Measurements from ENCODE around the gene ZNF511. TPM values are rescaled to one million over a fixed set of nuclear protein-coding genes. Genes with fewer than 3 reads are reported as not detected.

ZNF511 gene
- total RNA-seq, 1 experiment from 2014 or later: 49.0 TPM

GRCh38 chr10:133260895-133261725 lies 47.6 kb upstream of the ZNF511 start:
- no TSS peak for BruUV-seq (replicated peaks)
- H4K20me1 ChIP-seq (ENCODE audit: insufficient read depth): no peaks in the 10 kb centered on the region
- peak overlapping the region; percentile 95 for H3K27ac ChIP-seq (ENCODE audit: low read depth, low read length)
- ChIA-PET CTCF (no interaction called here), RAD21 (ENCODE audit: low non-redundant PET in 1 of 2, low total read pairs in 2 of 2, uncharacterized antibody in 2 of 2, unreplicated experiment in 2 of 2) (interaction anchor here in 1 of 2 experiments (0.5 kb wide), 1 partner anchor 319 kb away, joined by 3 read pairs; the partner anchor contains the start of gene CFAP46), POLR2A (no interaction called here)
- no peaks in the 10 kb centered on the region for H3K9me2 ChIP-seq (ENCODE audit: insufficient read depth)
- DNase-seq (ENCODE audit: low read depth, low spot score): no peak
- TF ChIP-seq ELF1 (IDR thresholded peaks at IDR 0.05; ENCODE audit: borderline replicate concordance, low read depth): no peak
- TF ChIP-seq ZFX (IDR thresholded peaks at IDR 0.05): peak; percentile 67
- peak; percentile 55 for TF ChIP-seq MAX (IDR thresholded peaks at IDR 0.05)
- peak; percentile 52 for ATAC-seq
- H3K9me3 ChIP-seq (ENCODE audit: control insufficient read depth in 1 of 2, insufficient read depth in 1 of 2, low read depth in 1 of 2, low read length in 2 of 2): no peaks in the 10 kb centered on the region
- no peaks in the 10 kb centered on the region for H3K36me3 ChIP-seq (ENCODE audit: control insufficient read depth in 1 of 2, insufficient read depth in 2 of 2, low read length in 2 of 2)
- H3K9ac ChIP-seq (ENCODE audit: low read length): peak overlapping the region; percentile 79
- peak overlapping the region; percentile 51 to 60 for H3K4me3 ChIP-seq (replicated peaks in 1 of 2; ENCODE audit: low read depth in 1 of 2, low read length in 2 of 2)
- H3K4me2 ChIP-seq (ENCODE audit: low read length): peak overlapping the region; percentile 85
- H3K4me1 ChIP-seq (ENCODE audit: control insufficient read depth in 1 of 2, insufficient read depth in 2 of 2, low read length in 2 of 2): peaks cover 40 to 54% of the 10 kb centered on the region in 2 experiments
- intact Hi-C loops (cut with micrococcal nuclease): no loop called here
- H3K27me3 ChIP-seq (ENCODE audit: insufficient read depth, low read length): no peaks in the 10 kb centered on the region
- no peak overlapping the region for H2AFZ ChIP-seq (ENCODE audit: low read depth, low read length, poor library complexity, severe bottlenecking)
- H3K79me2 ChIP-seq (ENCODE audit: insufficient read depth, low read length): no peaks in the 10 kb centered on the region

- no peaks in the 10 kb centered on the region for H3K27me3 ChIP-seq (ENCODE audit: insufficient read depth, low read length)
- intact Hi-C loops (cut with micrococcal nuclease): no loop called here
- peaks cover 40 to 54% of the 10 kb centered on the region in 2 experiments for H3K4me1 ChIP-seq (ENCODE audit: control insufficient read depth in 1 of 2, insufficient read depth in 2 of 2, low read length in 2 of 2)
- no TSS peak for BruUV-seq (replicated peaks)
- ChIA-PET POLR2A (no interaction called here), CTCF (no interaction called here), RAD21 (ENCODE audit: low non-redundant PET in 1 of 2, low total read pairs in 2 of 2, uncharacterized antibody in 2 of 2, unreplicated experiment in 2 of 2) (interaction anchor here in 1 of 2 experiments (0.5 kb wide), 1 partner anchor 319 kb away, joined by 3 read pairs; the partner anchor contains the start of gene CFAP46)
- H3K79me2 ChIP-seq (ENCODE audit: insufficient read depth, low read length): no peaks in the 10 kb centered on the region
- TF ChIP-seq POLR2AphosphoS5 (IDR thresholded peaks at IDR 0.05; ENCODE audit: low read depth, low read length): 0 out of 2 replicates have a peak, but pooled peaks have one; percentile 24
- no peak for TF ChIP-seq EGR1 (IDR thresholded peaks at IDR 0.05; ENCODE audit: low read depth)
- TF ChIP-seq ZFX (IDR thresholded peaks at IDR 0.05): peak; percentile 47; the same call in 1 of the 2 replicates
- peak; percentile 27; the same call in 1 of the 2 replicates for TF ChIP-seq MAX (IDR thresholded peaks at IDR 0.05)
- no peak for TF ChIP-seq ZNF274 (IDR thresholded peaks at IDR 0.05; ENCODE audit: low read depth, low read length)
- H3K9me2 ChIP-seq (ENCODE audit: insufficient read depth): no peaks in the 10 kb centered on the region
- H3K9me3 ChIP-seq (ENCODE audit: control insufficient read depth in 1 of 2, insufficient read depth in 1 of 2, low read depth in 1 of 2, low read length in 2 of 2): no peaks in the 10 kb centered on the region
- H2AFZ ChIP-seq (ENCODE audit: low read depth, low read length, poor library complexity, severe bottlenecking): no peak overlapping the region
- DNase-seq (ENCODE audit: low read depth, low spot score): no peak
- peak overlapping the region; percentile 51 to 60 for H3K4me3 ChIP-seq (replicated peaks in 1 of 2; ENCODE audit: low read depth in 1 of 2, low read length in 2 of 2)
- H3K27ac ChIP-seq (ENCODE audit: low read depth, low read length): peak overlapping the region; percentile 95
- peak overlapping the region; percentile 79 for H3K9ac ChIP-seq (ENCODE audit: low read length)
- ATAC-seq: peak; percentile 43
- peak overlapping the region; percentile 85 for H3K4me2 ChIP-seq (ENCODE audit: low read length)
- H3K36me3 ChIP-seq (ENCODE audit: control insufficient read depth in 1 of 2, insufficient read depth in 2 of 2, low read length in 2 of 2): no peaks in the 10 kb centered on the region
- no peaks in the 10 kb centered on the region for H4K20me1 ChIP-seq (ENCODE audit: insufficient read depth)
Measured at GRCh38 chr10:133261726-133262325, 46.9 kb upstream of the ZNF511 start.

Data from HCT116 (cell line).